HCT116 (cell line): Measurements from ENCODE around the gene FBXO42. TPM values are rescaled to one million over a fixed set of nuclear protein-coding genes. Genes with fewer than 3 reads are reported as not detected.

Source experiments
- ATAC-seq: fragments of 200-7000 bp; cut with Tn5 transposase; 2 replicates; pipeline ENCODE4 v1.9.1; 2020; ENCODE audit warnings: mild to moderate bottlenecking, moderate library complexity
- BruUV-seq: library from RNA; stranded (reverse); fragments of 400-500 nt; replicated peaks from 2 replicates; lab custom pipeline; 2021; lab: Mats Ljungman, UMichigan
- CTCF ChIA-PET: fragments of 300-600 bp; sonication (Branson Sonifier 250); formaldehyde crosslinking; loops from one replicate; lab custom pipeline; 2021; ENCODE audit warnings: antibody characterized with exemption; lab: Charles Lee
- POLR2A ChIA-PET: fragments of 300-600, 350-600 bp; sonication (Branson Sonifier 250); formaldehyde crosslinking; loops from one replicate; lab custom pipeline; 2021; ENCODE audit warnings: antibody characterized with exemption; lab: Charles Lee
- RAD21 ChIA-PET, 2 experiments: fragments of 300-600 bp; sonication (Branson Sonifier 250); formaldehyde crosslinking; loops; one replicate each; lab custom pipeline; 2023; ENCODE audit warnings: low total read pairs in 2 of 2; ENCODE audit not compliant: uncharacterized antibody in 2 of 2, unreplicated experiment in 2 of 2, low non-redundant PET in 1 of 2; lab: Charles Lee
- DNase-seq: peaks from one replicate; pipeline ENCODE4 v3.0.0-alpha.2; 2010; ENCODE audit warnings: low read depth, low spot score
- H2AFZ ChIP-seq: fragments of 200-600 bp; shearing (Covaris generic), sonication (generic); 2 replicates; pipeline ENCODE4 v1.6.1; 2017; ENCODE audit warnings: low read depth, mixed run types, mixed read lengths, antibody characterized with exemption, low read length; ENCODE audit not compliant: poor library complexity, severe bottlenecking
- H3K27ac ChIP-seq: 2 replicates; pipeline ENCODE4 v1.5.1; 2012; ENCODE audit warnings: low read depth, low read length
- H3K27me3 ChIP-seq: fragments of 200-600 bp; sonication (generic); 2 replicates; pipeline ENCODE4 v1.6.1; 2016; ENCODE audit warnings: mixed run types, low read length, mixed read lengths; ENCODE audit not compliant: insufficient read depth
- H3K36me3 ChIP-seq, 2 experiments: fragments of 200-500 bp in 1 of 2; fragments of 200-600 bp in 1 of 2; sonication (Bioruptor generic) in 1 of 2; sonication (generic) in 1 of 2; 2 replicates each; pipeline versions ENCODE4 v1.5.1 to v1.6.1; 2014 to 2016; ENCODE audit warnings: low read length in 2 of 2, inconsistent platforms in 1 of 2, mixed read lengths in 1 of 2, mixed run types in 1 of 2; ENCODE audit not compliant: insufficient read depth in 2 of 2, control insufficient read depth in 1 of 2
- H3K4me1 ChIP-seq, 2 experiments: fragments of 200-600 bp in 1 of 2; sonication (generic) in 1 of 2; 2 replicates each; pipeline versions ENCODE4 v1.5.1 to v1.6.1; 2012 to 2017; ENCODE audit warnings: low read length in 2 of 2, inconsistent platforms in 1 of 2, mild to moderate bottlenecking in 1 of 2, mixed read lengths in 1 of 2, mixed run types in 1 of 2, moderate library complexity in 1 of 2; ENCODE audit not compliant: insufficient read depth in 2 of 2, control insufficient read depth in 1 of 2
- H3K4me2 ChIP-seq: fragments of 200-600 bp; sonication (generic); 2 replicates; pipeline ENCODE4 v1.6.1; 2017; ENCODE audit warnings: mixed run types, low read length, mixed read lengths
- H3K4me3 ChIP-seq, 2 experiments: fragments of 200-600 bp in 1 of 2; sonication (generic) in 1 of 2; replicated peaks in 1 of 2; 2 replicates each; pipeline ENCODE4 v1.5.1; 2011 to 2016; ENCODE audit warnings: low read length in 2 of 2, control low read depth in 1 of 2, low read depth in 1 of 2, mild to moderate bottlenecking in 1 of 2, mixed read lengths in 1 of 2, mixed run types in 1 of 2
- H3K79me2 ChIP-seq: fragments of 200-600 bp; sonication (generic); 2 replicates; pipeline ENCODE4 v1.6.1; 2017; ENCODE audit warnings: mild to moderate bottlenecking, mixed run types, low read length, moderate library complexity, mixed read lengths; ENCODE audit not compliant: insufficient read depth
- H3K9ac ChIP-seq: fragments of 200-600 bp; sonication (generic); 2 replicates; pipeline ENCODE4 v1.6.1; 2016; ENCODE audit warnings: low read length, mixed read lengths
- H3K9me2 ChIP-seq: fragments of 200-600 bp; sonication (generic), shearing (Covaris generic); 2 replicates; pipeline ENCODE4 v1.6.1; 2017; ENCODE audit warnings: mixed run types, mild to moderate bottlenecking, moderate library complexity; ENCODE audit not compliant: insufficient read depth
- H3K9me3 ChIP-seq, 2 experiments: fragments of 200-500 bp in 1 of 2; fragments of 200-600 bp in 1 of 2; sonication (Bioruptor generic) in 1 of 2; sonication (generic) in 1 of 2; 2 replicates each; pipeline ENCODE4 v1.6.1; 2014 to 2017; ENCODE audit warnings: low read length in 2 of 2, mixed read lengths in 2 of 2, inconsistent platforms in 1 of 2, low read depth in 1 of 2, mild to moderate bottlenecking in 1 of 2, mixed run types in 1 of 2, moderate library complexity in 1 of 2; ENCODE audit not compliant: control insufficient read depth in 1 of 2, insufficient read depth in 1 of 2
- H4K20me1 ChIP-seq: fragments of 200-600 bp; sonication (generic), shearing (Covaris generic); 2 replicates; pipeline ENCODE4 v1.6.1; 2017; ENCODE audit warnings: mixed run types, mild to moderate bottlenecking, moderate library complexity; ENCODE audit not compliant: insufficient read depth
- CEBPB ChIP-seq: IDR thresholded peaks from 2 replicates; pipeline ENCODE4 v1.6.1; 2012; ENCODE audit warnings: low read depth
- EGR1 ChIP-seq: IDR thresholded peaks from 2 replicates; pipeline ENCODE4 v1.6.1; 2012; ENCODE audit warnings: low read depth
- EZH2 ChIP-seq: fragments of 200-600 bp; sonication (generic); IDR thresholded peaks from 2 replicates; pipeline ENCODE4 v1.6.1; 2017; ENCODE audit warnings: antibody characterized with exemption, mixed run types
- FOSL1 ChIP-seq: IDR thresholded peaks from 2 replicates; pipeline ENCODE4 v1.6.1; 2012; ENCODE audit warnings: low read depth
- JUND ChIP-seq: IDR thresholded peaks from 2 replicates; pipeline ENCODE4 v1.6.1; 2012
- SP1 ChIP-seq: IDR thresholded peaks from 2 replicates; pipeline ENCODE4 v1.6.1; 2012; ENCODE audit warnings: low read depth
- YY1 ChIP-seq: IDR thresholded peaks from 2 replicates; pipeline ENCODE4 v1.6.1; 2011; ENCODE audit warnings: low read length, low read depth, moderate library complexity, mild to moderate bottlenecking; ENCODE audit not compliant: insufficient replicate concordance; ENCODE audit errors: extremely low read depth
- intact Hi-C: fragments of 100-400 bp; cut with micrococcal nuclease; formaldehyde crosslinking; loops from 2 replicates; pipeline ENCODE4 v1.10.0; 2022
- total RNA-seq: library from RNA; stranded (reverse); gene quantifications from one replicate; pipeline ENCODE4 v1.2.1, GENCODE V29; 2021; ENCODE audit not compliant: unreplicated experiment
- TF ChIP-seq, protein P1 (sequence below): IDR thresholded peaks from 2 replicates; pipeline ENCODE4 v1.6.1; 2012

FBXO42 gene
- total RNA-seq, 1 experiment from 2014 or later = 20.6 TPM

DNA sequence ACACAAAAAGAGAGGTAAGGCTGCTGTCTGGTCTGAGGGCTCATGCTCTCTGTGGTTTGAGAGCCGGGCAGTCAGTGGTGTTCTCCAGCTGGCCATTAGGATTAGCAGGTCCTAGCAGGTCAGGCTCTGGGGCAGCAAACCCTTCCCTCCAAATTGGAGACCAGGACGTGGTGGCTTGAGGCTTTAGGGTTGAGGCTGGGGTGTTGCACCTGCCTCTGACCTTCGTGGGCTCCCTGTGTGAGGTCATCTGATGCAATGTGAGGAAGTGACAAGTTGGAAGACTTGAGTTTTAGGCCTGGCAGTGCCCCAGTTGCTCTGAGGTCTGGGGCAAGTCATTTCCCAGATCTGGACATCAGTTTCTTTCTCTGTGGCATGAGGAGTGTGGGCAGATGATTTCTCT, 39.1 kb upstream of the FBXO42 start:
- ChIA-PET CTCF (no interaction called here), POLR2A (no interaction called here), RAD21 (no interaction called here)
- Histone ChIP-seq H3K4me2 (no peak overlapping the region), H3K79me2 (peaks cover 79% of the 10 kb centered on the region), H3K9me2 (no peaks in the 10 kb centered on the region), H3K9ac (no peak overlapping the region), H3K4me3 (no peak overlapping the region)
- DNase-seq = no peak
- no peak for ATAC-seq
- 0 out of 2 replicates have a peak, but pooled peaks have one; percentile 12 for TF ChIP-seq CEBPB
- TF ChIP-seq FOSL1 = no peak
- TF ChIP-seq, all 23 proteins: peak for 1
- Histone ChIP-seq H3K36me3 (peaks cover 11 to 19% of the 10 kb centered on the region in 2 experiments; a peak in 3 of 4 replicates), H2AFZ (no peak overlapping the region), H3K27me3 (no peaks in the 10 kb centered on the region), H4K20me1 (peaks cover 26% of the 10 kb centered on the region), H3K4me1 (peaks cover 19 to 31% of the 10 kb centered on the region in 2 experiments), H3K27ac (no peak overlapping the region), H3K9me3 (no peaks in the 10 kb centered on the region)
- no TSS peak for BruUV-seq
- intact Hi-C loops = no loop called here

DNA sequence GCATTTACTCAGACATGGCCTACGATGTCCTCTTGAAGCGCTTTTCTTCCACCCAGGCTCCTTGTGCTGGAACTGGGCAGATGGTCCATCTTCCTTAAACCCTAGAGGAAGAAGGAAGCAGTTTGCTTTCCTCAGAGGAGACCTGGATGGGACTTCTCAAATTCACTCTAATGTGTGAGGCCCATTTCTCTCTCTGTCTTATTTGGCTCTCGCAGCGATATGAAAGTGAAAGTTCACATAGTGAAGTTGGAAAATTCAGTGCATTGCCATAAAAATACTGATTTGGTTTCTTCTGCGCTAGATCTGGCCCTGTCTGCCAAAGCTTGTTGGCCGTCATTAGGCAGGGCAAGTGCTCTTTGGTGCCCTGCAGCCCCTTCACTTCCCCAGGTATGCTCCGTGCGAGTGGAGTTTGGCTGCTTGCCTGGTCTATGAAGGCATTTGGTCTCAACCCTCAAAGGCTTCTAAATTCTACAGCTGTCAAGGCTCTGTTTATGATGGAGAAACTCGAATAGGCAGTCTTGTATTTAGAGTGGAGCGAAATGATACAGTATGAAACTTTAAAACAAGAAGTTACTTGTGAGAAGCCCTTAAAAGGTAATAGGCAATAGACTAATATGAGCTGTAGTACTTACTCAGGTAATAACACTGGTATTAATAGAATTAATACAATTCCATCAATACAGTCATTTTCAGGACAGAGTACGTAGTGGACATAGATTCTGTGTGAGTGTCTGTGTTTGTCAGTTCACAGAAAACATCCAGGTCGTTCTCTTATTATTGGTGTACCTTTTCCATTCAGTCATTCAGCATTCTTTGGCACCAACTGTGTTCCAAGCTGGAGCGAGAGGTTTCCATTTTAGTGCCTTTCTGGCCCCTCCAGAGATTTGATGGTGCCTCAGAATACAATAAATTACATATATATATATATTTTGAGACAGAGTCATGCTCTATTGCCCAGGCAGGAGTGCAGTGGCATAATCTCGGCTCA, 35.2 kb upstream of the FBXO42 start:
- BruUV-seq = no TSS peak
- POLR2A ChIA-PET = no interaction called here
- no peaks in the 10 kb centered on the region for H3K9me3 ChIP-seq
- peaks cover 35% of the 10 kb centered on the region for H4K20me1 ChIP-seq
- peak overlapping the region; percentile 17 for H3K4me2 ChIP-seq
- no peak for ATAC-seq
- no peaks in the 10 kb centered on the region for H3K9me2 ChIP-seq
- H3K27ac ChIP-seq = no peak overlapping the region
- intact Hi-C loops = no loop called here
- RAD21 ChIA-PET = no interaction called here
- no peaks in the 10 kb centered on the region for H3K27me3 ChIP-seq
- H3K4me1 ChIP-seq = peaks cover 31 to 64% of the 10 kb centered on the region in 2 experiments
- no peak overlapping the region for H3K4me3 ChIP-seq
- TF ChIP-seq YY1 (no peak), SP1 (no peak), EZH2 (no peak), EGR1 (no peak), JUND (no peak), CEBPB (no peak)
- TF ChIP-seq, protein P1, sequence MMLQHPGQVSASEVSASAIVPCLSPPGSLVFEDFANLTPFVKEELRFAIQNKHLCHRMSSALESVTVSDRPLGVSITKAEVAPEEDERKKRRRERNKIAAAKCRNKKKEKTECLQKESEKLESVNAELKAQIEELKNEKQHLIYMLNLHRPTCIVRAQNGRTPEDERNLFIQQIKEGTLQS = no peak
- DNase-seq = no peak
- peaks cover 0 to 3% of the 10 kb centered on the region in 2 experiments; a peak in 1 of 4 replicates for H3K36me3 ChIP-seq
- H3K9ac ChIP-seq = no peak overlapping the region
- no peak overlapping the region for H2AFZ ChIP-seq
- peaks cover 98% of the 10 kb centered on the region for H3K79me2 ChIP-seq
- CTCF ChIA-PET = no interaction called here
